Stimulated activated naive CD4-positive, alpha-beta T cell treated with Interleukin-2 at 50 U/mL for 16 hours (primary cell): ENCODE measurements around the gene TMEM263.
"Not testable (repeated sequence)": the region's sequence is repeated elsewhere in the genome, so short reads cannot be mapped to it uniquely, and the experiment has no call there.

ENCODE experiments used
- DNase-seq: peaks from one replicate; lab custom pipeline; 2025; lab: John Stamatoyannopoulos, UW

Gene TMEM263

DNA sequence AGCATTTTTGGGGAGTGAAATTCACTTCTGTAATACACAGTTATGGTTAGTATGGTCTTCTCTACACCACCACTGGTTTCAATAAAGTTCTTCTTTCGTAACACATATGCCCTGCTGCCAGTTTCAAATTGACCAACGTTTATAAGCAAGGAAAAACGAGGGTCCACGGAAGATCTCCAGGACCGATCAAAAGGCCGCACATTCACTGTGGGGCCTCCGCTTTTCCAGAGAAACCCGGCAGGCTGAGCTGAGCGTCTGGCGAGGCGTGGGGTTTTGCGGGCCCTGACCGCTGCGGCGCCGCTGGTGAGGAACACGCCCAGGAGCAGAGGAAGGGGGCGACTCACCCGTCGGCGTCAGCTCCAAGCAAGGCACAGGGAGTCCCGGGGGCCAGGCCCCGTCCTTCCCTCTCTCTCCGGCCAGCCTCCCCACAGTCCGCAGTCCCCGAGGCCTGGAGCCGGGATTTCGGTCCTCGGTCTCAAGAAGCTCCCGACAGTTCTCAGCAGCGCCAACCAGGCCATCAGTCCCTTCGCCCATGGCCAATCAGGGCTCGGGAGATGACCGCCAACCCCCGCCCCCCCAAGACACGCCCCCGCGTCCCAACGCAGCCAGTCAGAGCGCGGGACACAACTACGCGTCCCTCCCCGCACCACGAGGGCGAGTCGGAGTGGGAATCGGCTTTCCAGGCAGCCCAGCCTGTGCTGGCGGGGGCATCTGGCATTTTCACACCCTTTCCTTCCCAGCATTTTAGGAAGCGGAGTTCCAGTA, 31.1 kb downstream of the TMEM263 start, which contains the start of gene MTERF2:
Gene MTERF2 (minus strand): TSS at position 522 of the 765 bp plus-strand sequence. CDS start 8,432 bp downstream, outside the sequence.
- peak; percentile 85 for DNase-seq

DNA sequence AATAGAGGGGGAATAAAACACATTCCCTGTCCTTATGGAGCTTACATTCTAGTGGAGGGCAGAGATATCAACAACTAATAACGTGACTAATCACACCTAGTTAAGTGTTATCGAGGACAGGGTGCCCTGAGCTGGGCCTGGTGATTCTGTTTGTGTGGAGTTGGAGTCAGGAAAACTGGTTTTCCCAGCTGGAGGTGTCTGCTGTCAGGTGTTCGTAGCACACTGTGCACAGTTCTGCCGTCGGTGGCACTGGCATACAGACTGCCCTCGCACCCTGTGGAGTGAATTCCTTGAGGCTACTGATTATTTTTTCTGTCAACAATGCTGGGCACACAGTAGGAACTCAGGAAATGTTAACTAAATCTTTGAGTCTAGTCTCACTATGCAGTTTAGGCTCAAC, 32.1 kb downstream of the TMEM263 start:
- no peak for DNase-seq

DNA sequence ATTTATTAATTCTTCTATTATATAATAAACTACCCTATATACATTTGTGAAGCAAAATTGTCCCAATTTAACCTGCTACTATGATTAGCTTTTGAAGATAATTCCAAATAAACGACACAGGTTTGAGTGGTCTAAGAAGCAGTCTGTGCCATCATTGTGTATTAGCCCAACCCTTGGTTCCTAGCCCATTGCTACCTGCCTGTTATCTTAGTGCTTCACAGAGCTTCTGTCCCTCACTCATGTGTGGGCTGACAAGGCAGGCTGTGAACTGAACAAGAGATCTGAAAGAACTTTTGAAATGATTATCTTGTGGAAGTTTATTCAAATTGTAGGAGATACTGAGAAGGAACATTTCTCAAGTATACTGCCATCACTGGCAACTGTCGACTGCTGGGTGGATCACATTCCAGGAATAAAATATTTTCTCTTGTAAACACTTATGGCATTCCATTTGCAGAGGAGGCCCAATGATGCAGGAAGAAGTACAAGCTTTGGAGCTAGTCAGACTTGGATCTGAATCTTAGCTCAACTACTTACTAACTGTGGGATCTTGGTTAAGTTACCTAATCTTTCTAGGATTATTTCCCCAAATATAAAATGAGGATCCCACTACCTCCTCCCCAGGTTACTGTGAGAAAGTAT, 39.0 kb downstream of the TMEM263 start:
- no peak for DNase-seq

DNA sequence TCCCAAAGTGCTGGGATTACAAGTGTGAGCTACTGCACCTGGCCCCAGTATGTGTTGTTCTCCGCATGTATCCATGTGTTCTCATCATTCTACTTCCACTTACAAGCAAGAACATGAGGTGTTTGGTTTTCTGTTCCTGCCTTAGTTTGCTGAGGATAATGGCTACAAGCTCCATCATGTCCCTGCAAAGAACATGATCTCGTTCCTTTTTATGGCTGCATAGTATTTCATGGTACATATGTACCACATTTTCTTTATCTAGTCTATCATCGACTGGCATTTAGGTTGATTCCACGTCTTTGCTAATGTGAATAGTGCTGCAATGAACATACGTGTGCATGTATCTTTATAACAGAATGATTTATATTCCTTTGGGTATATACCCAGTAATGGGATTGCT, 40.4 kb downstream of the TMEM263 start:
- not testable (repeated sequence) for DNase-seq

- DNase-seq, result no peak
Observed at GRCh38 chr12:106997916-106998315, 42.2 kb downstream of the TMEM263 start.

DNA sequence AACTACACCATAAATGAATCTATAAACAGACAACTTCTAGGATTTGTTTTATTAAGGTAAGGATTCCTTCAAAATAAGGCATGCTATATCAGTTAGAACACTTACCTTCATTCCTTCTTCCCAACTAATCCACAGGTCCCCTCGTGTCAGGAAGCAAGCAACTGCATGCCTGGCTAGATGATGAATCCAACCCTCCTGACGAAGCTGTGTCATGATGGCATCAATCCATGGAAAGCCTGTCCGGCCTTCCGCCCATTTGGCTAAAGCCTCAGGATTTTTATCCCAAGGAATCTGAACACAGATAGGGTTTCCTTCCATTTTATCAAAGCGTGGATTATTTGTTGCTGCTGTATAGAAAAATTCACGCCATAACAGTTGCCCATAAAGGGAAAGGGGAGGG, 43.7 kb downstream of the TMEM263 start:
- no peak for DNase-seq

GRCh38 chr12:107002665-107003064, 47.0 kb downstream of the TMEM263 start:
- not testable (repeated sequence) for DNase-seq

- no peak for DNase-seq
Observed at GRCh38 chr12:107007411-107007810, 51.7 kb downstream of the TMEM263 start.

DNA sequence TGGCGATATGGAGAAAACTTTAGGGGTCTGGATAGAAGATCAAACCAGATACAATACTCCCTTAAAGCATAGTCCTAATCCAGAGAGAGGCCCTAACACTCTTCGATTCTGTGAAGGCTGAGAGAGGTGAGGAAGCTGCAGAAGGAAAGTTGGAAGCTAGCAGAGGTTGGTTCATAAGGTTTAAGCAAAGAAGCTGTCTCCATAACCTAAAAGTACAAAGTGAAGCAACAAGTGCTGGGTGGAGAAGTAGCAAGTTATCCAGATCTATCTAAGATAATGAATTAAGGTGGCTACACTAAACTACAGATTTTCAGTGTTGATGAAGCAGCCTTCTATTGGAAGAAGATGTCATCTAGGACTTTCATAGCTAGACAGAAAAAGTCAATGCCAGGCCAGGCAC, 55.8 kb downstream of the TMEM263 start:
- DNase-seq, result no peak

- no peak for DNase-seq
Observed at GRCh38 chr12:107012736-107013425, 57.2 kb downstream of the TMEM263 start.

DNA sequence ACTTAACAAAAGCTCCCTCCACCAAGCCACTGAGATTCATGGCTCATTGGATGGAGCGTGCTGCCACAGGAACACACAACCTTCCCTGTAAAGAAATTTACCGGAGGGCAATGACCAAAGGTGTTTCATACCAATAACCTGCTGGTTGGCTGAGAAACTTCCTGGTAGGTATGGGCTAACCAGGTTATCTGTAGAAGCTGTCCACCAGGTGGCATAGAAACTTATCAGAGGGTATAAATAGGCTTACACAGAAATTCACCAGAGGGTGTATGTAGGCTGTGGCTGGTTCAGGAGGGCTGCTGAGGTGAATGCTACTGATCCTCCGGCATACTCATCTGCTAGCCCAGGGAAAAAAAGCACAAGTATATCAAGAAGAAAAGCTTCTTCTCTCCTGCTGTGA, 58.3 kb downstream of the TMEM263 start:
- no peak for DNase-seq

- DNase-seq, result no peak
Observed at GRCh38 chr12:107017042-107017441, 61.3 kb downstream of the TMEM263 start.

DNA sequence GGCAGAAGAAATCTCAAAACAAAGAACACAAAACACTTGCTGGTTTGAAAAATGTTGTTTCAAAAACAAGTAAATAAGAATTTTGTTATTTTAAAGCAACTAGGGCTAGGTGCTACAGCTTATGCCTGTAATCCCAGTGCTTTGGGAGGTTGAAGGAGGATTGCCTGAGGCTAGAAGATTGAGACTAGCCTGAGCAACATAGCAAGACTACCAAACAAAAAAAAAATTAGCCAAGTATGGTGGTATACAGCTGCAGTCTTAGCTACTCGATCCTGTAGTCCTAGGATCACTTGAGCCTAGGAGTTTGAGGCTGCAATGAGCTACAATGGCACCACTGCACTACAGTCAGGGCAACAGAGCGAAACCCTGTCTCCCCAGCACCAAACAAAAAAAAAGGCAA, 63.8 kb downstream of the TMEM263 start:
- no peak for DNase-seq
